ENCODE data around the gene EPC2.

GRCh38 chr2:148745151-148745851, 100.8 kb downstream of the EPC2 start:
- no peak for TF ChIP-seq EZH2phosphoT487 (IDR thresholded peaks at IDR 0.05; ENCODE audit: insufficient read depth, low read depth)
- no peak for TF ChIP-seq EZH2 (IDR thresholded peaks at IDR 0.05; ENCODE audit: insufficient read depth, poor library complexity, severe bottlenecking)

Measured in GM23248 (cell line).